Measurements from ENCODE around the gene FKBP7. TPM values are rescaled to one million over a fixed set of nuclear protein-coding genes. Genes with fewer than 3 reads are reported as not detected.
"Not testable (repeated sequence)": the region's sequence is repeated elsewhere in the genome, so short reads cannot be mapped to it uniquely, and the experiment has no call there.

Gene FKBP7
- total and polyA plus RNA-seq, 2 of the 8 experiments (the other 6 are each of a cell fraction or from before 2014, with no cell fraction given), result 3.6 to 7.0 TPM

- no peak for TF ChIP-seq TAF7 (optimal IDR thresholded peaks at IDR 0.05; ENCODE audit: borderline replicate concordance, low read depth, low read length)
Observed at GRCh38 chr2:178526256-178526655, 47.9 kb upstream of the FKBP7 start (continued).

- H4K91ac ChIP-seq (replicated peaks; ENCODE audit: insufficient read length, low read length); FAIRE-seq; H4K8ac ChIP-seq (ENCODE audit: extremely low read depth, insufficient read depth, low read length); DNase-seq (ENCODE audit: low read depth in 1 of 2, low spot score in 2 of 2); H3K79me1 ChIP-seq (ENCODE audit: low read depth, low read length); H2BK12ac ChIP-seq (ENCODE audit: low read depth, low read length); H2AFZ ChIP-seq (ENCODE audit: low read length); H3K36me3 ChIP-seq (ENCODE audit: control insufficient read depth in 2 of 4, insufficient read depth in 4 of 4, low read length in 3 of 4); H3K4me3 ChIP-seq (ENCODE audit: extremely low read depth in 1 of 4, insufficient read depth in 2 of 4, low read depth in 3 of 4, low read length in 4 of 4); H3K4ac ChIP-seq (replicated peaks; ENCODE audit: insufficient read length, low read depth, low read length); H3K23me2 ChIP-seq (ENCODE audit: low read depth, low read length); H4K5ac ChIP-seq (ENCODE audit: insufficient read length, low read depth, low read length); H2BK15ac ChIP-seq (ENCODE audit: low read length); H2BK120ac ChIP-seq (replicated peaks; ENCODE audit: low read depth, low read length); H3K14ac ChIP-seq (ENCODE audit: insufficient read length); POLR2A ChIA-PET (ENCODE audit: partially characterized antibody); H3K9me3 ChIP-seq (ENCODE audit: insufficient read depth in 2 of 2, low read depth in 1 of 2, low read length in 1 of 2); H3K56ac ChIP-seq (replicated peaks; ENCODE audit: insufficient read length, low read depth, low read length); H2BK5ac ChIP-seq (ENCODE audit: low read depth, low read length); H3K23ac ChIP-seq (ENCODE audit: insufficient read length); H3K9ac ChIP-seq (replicated peaks in 1 of 4; ENCODE audit: extremely low read depth in 1 of 4, low read depth in 3 of 4, low read length in 3 of 4); H2BK20ac ChIP-seq (ENCODE audit: low read length); H3K18ac ChIP-seq (ENCODE audit: extremely low read depth, low read length); H3K27ac ChIP-seq (ENCODE audit: low read depth, low read length); H3K27me3 ChIP-seq (replicated peaks in 1 of 4; ENCODE audit: control insufficient read depth in 3 of 4, extremely low read depth in 1 of 4, insufficient read depth in 3 of 4, low read length in 3 of 4); H4K20me1 ChIP-seq (replicated peaks in 1 of 2; ENCODE audit: control insufficient read depth in 1 of 2, insufficient read depth in 2 of 2, low read length in 2 of 2); H3K4me1 ChIP-seq (replicated peaks in 1 of 4; ENCODE audit: control insufficient read depth in 3 of 4, insufficient read depth in 4 of 4, low read length in 3 of 4); H3K4me2 ChIP-seq (ENCODE audit: insufficient read depth in 1 of 2, low read depth in 2 of 2, low read length in 2 of 2); H2AK5ac ChIP-seq (ENCODE audit: low read depth, low read length): not testable (repeated sequence)
- whole genome bisulfite sequencing, 2 experiments (ENCODE audit: extremely low coverage in 1 of 2, insufficient coverage in 1 of 2, insufficient read length in 1 of 2, insufficient replicate concordance in 2 of 2, low coverage in 1 of 2, low lambda C conversion rate in 2 of 2, missing lambda C conversion rate in 1 of 2), result 63% methylated on average over 1 of the region's 1 CpG; no CpG with 5 or more reads in 1 of the 2 experiments
- peaks cover 5 to 63% of the 10 kb centered on the region in 2 experiments; a peak in 3 of 4 replicates for H3K79me2 ChIP-seq (ENCODE audit: control insufficient read depth in 1 of 2, insufficient read depth in 2 of 2, low read length in 2 of 2)
- CTCF ChIA-PET (ENCODE audit: partially characterized antibody), result interaction anchor here (0.8 to 1.0 kb wide), 3 partner anchors 9 to 43 kb away, joined by 3 to 4 read pairs (median 3); no protein-coding TSS in a partner anchor
Observed at GRCh38 chr2:178525460-178525859, 47.1 kb upstream of the FKBP7 start.

Measured in H1 (cell line).